ENCODE results near the gene TET1.
"Not testable (repeated sequence)": the region's sequence is repeated elsewhere in the genome, so short reads cannot be mapped to it uniquely, and the experiment has no call there.

The TET1 gene

DNA sequence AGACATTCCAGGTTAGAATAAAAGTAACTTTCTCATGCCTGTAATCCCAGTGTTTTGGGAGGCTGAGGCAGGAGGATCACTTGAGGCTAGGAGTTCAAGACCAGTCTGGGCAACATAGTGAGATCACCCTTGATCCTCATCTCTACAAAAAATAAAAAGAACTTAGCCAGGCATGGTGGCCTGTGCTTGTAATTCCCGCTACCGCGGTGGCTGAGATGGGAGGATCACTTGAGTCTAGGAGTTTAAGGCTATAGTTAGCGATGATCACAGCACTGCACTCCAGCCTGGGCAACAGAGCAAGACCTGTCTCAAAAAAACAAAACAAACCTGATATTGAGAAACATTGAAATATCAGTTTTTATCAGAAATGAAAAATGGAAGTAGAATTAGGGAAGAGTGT, 4.6 kb downstream of the TET1 start:
- no peak for DNase-seq

DNA sequence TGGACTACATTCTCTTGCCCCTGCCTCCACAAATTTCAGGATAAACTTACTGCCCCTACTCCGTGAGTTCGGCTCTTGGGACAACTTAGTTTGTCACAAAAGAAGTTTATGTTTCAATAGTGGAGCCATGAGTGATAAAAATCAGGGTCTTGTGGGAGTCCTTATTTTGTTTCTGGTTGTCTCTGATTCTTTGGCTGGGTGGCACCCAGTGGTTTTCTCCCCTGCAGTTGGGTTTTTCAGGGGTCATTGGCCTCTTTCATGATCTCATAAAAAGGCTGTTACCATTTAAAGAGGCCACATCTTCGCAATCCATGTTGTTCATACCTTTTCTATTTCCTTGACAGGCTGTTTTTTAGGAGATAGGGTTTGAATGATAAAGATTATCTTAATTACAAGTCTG, 5.5 kb downstream of the TET1 start:
- DNase-seq, result no peak

DNA sequence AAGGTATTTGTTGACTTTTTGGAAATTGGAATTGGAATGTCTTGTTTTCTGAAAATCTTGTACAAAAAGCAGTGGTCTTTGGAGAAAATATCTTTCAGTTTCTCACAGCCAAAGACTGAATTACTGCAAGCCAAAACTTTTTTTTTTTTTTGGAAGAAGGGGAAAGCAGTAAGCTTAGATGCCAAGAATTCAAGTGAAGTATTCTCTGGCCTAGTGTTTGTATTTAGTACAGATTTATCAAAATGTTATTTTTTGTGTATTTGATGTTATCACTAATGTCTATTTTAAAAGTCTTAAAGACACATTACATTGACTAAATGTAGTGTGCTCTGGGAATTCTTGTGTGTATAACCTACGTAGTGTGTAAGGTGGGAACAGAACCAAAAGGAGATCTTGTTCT, 6.2 kb downstream of the TET1 start:
- DNase-seq, result no peak

DNA sequence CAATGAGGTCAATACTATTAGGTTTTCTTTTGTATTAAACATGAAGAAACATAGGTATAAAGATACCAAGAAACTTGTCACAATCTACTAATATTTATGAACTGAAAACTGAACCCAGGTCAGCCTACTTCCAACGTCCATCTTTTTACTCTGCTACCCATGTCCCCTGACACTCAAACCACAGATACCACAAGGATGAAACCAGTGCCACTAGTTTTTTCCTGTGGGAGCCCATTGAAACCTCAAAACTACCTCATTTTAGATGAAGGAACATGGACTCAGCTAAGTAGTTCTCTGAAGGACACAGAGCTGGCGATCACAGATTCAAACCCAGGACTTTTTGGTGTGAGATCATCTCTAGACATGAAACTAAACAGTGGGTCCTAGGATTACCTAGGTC, 6.8 kb downstream of the TET1 start:
- DNase-seq, result no peak

DNA sequence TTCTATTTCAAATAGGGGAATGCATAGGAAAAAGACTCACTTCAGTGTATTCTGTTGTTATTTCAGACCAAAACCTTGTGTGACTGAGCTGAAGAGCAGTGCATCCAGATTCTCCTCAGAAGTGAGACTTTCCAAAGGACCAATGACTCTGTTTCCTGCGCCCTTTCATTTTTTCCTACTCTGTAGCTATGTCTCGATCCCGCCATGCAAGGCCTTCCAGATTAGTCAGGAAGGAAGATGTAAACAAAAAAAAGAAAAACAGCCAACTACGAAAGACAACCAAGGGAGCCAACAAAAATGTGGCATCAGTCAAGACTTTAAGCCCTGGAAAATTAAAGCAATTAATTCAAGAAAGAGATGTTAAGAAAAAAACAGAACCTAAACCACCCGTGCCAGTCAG, 12.0 kb downstream of the TET1 start:
- DNase-seq, result no peak

DNA sequence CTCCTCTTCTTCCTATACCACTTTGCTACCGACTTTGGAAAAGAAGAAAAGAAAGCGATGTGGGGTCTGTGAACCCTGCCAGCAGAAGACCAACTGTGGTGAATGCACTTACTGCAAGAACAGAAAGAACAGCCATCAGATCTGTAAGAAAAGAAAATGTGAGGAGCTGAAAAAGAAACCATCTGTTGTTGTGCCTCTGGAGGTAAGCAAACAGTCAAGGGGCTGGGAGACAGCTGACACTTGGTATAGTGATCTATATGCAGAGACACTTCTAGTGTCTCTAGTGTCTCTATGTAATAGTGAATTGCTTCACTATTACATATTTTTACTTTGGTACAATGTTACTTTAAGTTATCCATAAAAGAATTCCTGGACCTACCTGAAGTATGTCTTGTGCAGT, 13.9 kb downstream of the TET1 start:
- DNase-seq, result no peak

DNA sequence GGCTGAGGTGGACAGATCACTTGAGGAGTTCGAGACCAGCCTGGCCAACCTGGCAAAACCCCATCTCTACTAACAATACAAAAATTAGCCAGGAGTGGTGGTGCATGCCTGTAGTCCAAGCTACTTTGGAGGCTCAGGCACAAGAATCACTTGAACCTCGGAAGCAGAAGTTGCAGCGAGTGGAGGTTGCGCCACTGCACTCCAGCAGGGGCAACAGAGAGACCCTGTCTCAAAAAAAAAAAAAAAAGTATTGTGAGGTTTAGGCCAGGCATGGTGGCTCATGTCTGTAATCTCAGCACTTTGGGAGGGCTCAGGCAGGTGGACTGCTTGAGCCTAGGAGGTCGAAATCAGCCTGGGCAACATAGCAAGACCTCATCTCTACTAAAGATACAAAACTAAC, 16.0 kb downstream of the TET1 start:
- no peak for DNase-seq

DNA sequence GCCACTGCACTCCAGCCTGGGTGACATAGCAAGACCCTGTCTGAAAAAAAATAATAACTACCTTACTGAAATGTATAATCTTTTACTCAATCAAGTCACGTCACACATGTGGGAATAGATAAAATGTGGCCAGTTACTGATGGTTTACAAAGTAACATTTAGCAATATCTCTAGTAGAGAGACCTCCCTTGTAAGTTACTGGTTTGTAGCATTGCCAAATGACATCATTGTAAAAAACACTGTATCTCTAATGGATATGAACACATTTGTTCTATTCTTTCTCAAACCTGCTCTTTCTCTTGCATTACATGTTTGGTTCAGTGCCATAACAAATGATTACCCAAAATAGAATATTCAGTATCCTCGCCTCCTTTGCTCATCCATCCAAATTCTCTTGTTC, 18.8 kb downstream of the TET1 start:
- no peak for DNase-seq

DNA sequence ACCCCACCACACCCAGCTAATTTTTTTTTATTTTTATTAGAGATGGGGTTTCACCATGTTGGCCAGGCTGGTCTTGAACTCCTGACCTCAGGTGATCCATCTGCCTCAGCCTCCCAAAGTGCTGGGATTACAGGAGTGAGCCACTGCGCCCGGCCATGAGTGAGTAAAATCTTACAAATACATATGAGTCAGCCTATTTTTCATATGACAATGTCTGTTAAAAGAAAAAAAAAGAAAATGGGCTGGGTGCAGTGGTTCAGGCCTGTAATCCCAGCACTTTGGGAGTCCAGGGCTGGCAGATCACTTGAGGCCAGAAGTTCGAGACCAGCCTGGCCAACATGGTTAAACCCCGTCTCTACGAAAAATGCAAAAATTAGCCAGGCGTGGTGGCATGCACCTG, 24.1 kb downstream of the TET1 start:
- DNase-seq, result not testable (repeated sequence)

DNA sequence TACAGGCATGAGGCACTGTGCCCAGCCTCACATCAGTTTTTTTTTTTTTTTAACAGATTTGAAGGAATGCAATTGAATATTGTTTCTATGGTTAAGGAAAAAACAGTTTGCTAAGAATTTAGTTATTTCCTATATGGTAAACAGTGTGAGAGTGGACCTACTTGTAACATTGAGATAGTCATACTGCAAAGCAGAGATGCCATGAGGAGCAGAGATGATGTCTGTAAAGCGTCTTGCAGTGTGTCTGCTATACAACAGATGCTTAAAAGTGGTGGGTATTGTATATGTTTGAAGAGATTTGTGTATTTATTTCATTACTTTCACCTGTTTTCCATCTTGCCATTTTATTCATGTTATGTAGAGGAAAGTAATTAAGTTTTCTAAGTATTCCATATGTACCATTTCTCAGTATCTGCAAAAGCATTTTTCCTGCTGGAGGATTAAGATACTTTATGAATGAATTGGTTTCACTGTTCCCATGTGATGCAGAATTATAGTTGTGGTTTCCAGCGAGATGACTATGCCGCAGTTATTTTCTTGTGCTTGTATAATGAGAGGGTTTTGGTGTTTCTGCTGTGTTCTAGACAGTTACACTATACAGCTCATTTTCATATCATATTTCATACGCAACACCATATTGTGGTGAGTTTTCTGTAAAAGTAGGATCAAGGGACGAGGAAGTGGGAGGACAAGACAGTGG, 26.6 kb downstream of the TET1 start:
- peak in 1 of 5 experiments; percentile 24 for DNase-seq

DNA sequence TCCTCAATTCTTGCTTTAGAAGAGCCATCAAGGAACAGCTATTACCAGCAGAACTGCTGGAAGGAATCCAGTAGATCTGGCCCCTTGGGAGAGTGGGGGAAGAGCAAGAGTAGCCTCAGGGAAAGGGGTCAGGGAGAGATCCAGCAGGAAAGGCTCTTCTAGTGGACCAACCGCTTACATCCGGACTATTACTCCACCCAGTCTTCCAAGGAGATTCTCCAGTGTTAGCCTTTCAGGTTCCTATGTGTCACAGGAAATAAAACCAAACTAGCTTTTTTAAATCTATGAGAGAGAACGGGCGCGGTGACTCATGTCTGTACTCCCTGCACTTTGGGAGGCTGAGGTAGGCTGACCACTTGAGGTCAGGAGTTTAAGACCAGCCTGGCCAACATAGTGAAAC, 34.3 kb downstream of the TET1 start:
- no peak for DNase-seq

DNA sequence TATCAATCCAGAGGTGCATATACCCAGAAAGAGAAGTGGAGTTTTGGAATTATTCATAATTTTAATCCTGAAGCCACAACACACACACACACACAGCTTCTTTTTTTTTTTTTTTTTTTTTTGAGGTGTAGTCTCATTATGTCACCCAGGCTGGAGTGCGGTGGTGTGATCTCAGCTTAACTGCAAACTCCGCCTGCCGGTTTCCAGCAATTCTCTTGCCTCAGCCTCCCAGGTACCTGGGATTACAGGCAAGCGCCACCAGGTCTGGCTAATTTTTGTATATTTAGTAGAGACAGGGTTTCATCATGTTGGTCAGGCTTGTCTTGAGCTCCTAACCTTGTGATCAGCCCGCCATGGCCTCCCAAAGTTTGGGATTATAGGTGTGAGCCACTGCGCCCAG, 35.4 kb downstream of the TET1 start:
- DNase-seq, result no peak

DNA sequence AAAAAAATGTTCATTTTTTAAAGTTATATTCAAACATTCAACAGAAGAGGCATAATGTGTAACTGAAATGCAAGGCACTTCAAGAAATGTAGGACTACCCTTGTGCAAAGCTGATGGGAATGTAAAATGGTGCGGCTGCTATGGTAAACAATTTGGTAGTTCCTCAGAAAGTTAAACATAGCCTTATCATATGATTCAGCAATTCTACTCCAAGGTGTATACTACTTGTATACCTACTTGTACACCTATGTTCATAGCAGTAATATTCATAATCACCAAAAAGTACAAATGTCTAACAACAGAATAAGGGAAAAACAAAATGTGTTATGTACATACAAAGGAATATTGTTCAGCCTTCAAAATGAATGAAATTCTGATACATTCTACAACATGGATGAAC, 37.3 kb downstream of the TET1 start:
- DNase-seq, result no peak

DNA sequence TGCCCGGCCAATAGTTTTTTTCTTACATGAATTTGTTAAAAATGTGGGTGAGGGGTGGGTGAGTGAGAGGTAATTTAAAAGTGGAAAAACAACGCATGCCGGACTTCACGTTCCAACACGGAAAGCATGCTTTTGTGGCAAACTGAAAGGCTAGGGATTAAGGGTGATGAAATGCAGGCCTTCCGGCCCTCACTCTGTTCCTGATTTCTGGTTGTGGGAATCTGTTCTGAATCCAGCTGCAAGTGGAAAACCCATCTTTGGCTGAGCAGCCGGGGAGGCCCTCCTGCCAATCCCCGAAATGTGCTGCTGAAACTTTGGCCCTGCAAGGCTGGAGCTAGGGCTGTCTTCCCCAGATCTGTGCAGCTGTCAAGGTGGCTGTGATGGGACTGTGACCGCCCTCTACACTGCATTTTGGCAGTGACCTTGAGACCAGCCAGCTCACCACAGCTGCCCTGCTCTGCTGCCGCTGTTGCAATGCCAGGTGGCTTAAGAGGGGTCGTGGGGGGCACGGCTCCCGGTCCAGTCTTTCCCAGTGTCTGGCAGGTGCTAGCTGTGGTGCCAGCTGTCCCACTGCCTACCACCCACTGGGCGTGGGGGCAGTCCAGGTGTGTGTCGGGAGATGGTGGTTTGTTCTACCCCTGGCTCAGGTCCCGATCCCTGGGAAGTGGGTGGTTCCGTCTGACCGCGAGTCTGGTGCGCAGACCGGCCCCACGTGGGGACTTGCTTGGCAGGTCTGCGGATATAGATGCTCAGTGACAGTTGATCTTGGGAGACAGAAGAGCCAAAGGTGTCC, 39.0 kb downstream of the TET1 start:
- no peak for DNase-seq

DNA sequence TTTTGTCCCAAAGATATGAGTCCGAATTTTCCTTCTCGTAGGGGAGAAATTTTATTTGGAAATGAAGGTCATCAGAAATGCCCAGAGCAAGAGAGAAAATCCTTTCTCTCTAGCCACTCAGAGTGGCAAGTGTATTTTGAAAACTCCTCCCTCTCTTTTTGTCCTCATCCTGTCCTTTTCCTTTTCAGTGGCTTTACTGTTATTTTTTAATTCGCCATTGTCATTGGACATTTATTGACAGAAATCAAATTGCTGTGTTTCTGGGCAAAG, 39.6 kb downstream of the TET1 start:
- no peak for DNase-seq

DNA sequence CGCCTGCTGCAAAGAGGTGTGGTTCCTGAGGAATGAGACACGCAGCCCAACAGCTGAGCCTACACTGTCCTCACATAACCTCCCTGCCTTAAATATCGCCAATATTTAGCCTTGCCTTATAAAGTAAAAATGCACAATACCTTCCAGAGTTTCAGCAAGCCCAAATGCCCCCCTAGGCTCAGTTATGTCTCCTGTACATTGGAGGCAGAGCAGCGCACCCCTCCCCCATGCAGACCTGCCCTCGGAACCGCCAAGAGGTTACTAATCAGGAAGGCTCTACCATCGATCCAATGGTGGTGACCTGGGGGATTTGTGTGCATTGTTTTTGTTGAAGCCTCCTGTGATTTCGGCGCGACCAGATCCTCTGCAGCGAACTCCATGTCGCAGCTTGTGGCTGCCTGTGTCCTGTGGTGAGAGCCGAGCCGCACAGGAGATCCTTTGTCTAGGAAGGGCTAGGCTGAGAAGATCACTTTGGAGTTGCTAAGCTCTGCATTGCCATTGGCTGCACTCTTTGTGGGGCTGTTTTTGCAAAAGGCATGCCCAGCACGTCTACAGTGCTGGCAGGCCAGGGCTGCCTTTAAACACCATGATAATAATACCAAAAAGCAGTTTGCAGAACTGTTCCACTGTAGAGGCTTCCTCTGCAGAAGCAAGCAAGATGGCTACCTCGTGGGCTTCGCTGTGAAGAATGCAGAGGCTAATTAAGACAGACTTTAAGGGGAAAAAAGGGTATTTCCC, 40.1 kb downstream of the TET1 start:
- DNase-seq, result peak; percentile 12 to 90 (median 26)

DNA sequence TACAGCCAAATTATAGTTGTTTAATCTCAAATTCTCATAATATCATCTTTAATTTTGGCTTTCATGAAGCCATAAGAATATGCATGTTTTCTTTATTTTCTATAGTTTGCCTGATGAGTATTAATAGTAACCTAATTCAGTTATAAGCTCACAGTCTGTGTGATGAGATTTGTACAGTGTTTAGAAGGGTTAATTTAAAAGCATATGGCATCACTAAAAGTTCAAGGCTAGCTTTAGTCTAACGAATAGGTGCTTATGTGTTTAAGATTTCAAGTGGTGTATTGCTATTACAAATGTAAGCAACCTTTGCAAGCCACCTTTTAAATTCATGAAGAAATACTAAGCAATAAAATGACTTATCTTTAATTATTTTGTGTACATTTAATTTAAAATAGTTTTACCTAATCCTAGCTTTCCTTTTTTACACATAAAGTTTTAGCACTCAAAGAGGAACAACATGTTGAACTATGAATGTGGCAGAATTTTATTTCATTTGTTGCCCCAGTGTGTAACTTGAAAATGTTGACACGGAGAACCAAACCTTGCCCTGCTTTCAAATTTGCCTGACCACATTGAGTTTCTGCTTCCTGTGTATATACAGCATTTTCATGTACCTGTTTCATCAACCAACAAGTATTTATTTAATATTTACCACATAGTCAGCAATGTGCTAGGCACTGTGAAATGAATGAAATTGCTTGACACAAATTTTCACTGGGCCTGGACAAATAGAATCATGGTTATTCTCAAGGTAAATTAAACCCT, 41.5 kb downstream of the TET1 start:
- peak in 1 of 5 experiments; percentile 59 for DNase-seq

DNA sequence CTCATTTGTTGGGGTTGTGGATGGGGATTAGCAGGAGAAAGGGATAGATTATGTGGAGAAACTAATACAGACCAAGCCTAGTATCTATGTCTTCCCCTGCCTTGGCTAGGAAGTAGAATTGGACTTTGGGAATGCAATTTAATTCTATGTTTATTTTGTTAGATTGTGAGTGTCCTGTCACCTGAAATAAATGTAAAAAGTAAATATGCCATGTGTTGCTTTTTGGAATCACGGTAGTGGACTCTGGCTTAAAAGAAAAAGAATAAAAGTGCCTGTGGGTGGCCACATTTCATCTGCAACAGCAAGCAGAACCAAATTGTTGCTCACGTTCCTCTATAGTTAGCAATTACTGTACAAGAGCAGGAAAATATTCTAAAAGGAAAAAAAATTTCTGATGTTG, 42.3 kb downstream of the TET1 start:
- no peak for DNase-seq

DNA sequence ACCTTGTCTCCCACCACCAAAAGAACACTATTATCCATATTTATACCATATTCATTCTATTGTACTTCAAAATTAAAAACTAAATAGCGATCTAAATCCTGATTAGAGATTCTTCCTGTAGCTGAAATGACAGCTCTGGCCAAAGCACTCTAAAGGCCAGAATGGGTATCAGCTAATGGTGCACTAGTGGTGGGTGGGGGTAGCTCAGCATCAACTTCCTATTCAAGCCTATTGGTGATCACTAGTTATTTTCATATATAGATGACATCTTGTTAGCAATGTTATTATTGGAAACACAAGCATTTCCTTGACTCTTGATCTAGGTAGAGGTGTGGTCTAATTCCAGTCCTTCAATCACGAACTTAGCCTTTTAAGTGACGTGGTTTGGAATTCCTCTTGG, 43.6 kb downstream of the TET1 start:
- no peak for DNase-seq

DNA sequence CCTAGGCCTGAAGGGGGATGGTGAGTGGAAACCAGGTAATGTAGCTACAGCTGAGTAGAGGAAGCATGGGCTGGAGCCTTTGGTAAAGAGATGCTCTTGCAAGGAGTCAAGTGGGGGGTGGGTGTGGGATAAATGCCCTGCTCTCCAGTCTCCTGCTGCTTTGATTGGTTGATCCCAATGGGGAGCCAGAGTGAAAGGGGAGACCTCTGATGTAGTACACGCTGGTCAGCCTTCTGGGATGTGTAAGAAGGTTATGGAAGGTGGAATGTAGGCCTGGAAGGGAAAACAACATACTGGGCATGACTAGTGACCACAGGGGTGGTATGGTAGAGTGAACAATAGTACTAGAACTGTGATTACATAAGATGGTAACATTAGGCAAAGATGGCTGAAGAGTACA, 44.3 kb downstream of the TET1 start:
- no peak for DNase-seq

DNA sequence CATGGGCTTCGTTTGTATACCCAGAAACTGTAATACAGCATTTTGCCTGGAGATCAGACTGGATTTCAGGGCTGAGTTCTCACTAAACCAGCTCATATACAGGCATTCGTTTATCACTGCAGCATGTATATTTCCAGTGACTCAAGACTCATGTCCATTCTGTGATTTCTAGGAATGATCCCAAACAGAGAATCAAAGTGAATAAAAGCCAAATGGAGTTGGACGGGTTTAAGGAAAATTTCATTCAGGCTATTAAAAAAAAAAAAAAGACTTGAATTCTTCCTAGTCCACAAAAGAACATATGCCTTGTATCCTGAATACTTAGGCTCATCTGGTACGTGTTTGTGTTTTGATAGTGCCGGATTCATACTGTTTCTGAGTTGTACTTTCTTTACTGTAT, 46.8 kb downstream of the TET1 start:
- no peak for DNase-seq

DNA sequence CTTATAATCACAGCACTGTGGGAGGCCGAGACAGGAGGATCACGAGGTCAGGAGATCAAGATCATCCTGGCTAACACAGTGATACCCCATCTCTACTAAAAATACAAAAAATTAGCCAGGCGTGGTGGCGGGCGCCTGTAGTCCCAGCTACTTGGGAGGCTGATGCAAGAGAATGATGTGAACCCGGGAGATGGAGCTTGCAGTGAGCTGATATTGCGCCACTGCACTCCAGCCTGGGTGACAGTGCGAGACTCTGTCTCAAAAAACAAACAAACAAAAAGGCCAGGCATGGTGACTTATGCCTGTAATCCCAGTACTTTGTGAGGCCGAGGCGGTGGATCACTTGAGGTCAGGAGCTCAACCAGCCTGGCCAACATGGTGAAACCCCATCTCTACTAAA, 49.9 kb downstream of the TET1 start:
- not testable (repeated sequence) for DNase-seq

DNA sequence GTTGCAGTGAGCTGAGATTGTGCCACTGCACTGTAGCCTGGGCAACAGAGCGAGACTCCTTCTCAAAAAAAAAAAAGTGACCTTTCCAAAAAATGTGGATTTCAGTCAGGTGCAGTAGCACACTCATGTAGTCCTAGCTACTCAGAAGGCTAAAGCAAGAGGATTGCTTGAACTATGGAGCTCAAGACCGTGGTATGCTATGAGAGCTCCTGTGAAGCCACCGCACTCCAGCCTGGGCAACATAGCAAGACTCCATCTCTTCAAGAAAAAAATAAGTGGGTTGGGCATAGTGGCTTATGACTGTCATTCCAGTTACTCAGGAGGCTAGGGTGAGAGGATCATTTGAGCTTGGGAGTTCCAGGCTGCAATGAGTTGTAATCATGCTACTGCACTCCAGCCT, 51.1 kb downstream of the TET1 start:
- no peak for DNase-seq
